H9 (cell line): ENCODE results near the gene SOS1. TPM values are rescaled to one million over a fixed set of nuclear protein-coding genes. Genes with fewer than 3 reads are reported as not detected.

Experiments used
- DNase-seq: peaks from one replicate; pipeline ENCODE4 v3.0.0-alpha.2; 2017
- H2AFZ ChIP-seq: one replicate; pipeline ENCODE4 v1.6.1; 2013; ENCODE audit warnings: mild to moderate bottlenecking, low read length, control low read depth, moderate library complexity
- H2AK5ac ChIP-seq: 2 replicates; pipeline ENCODE4 v1.6.1; 2013; ENCODE audit warnings: low read length, control low read depth, mixed read lengths; ENCODE audit not compliant: insufficient read length
- H2BK120ac ChIP-seq: one replicate; pipeline ENCODE4 v1.6.1; 2013; ENCODE audit warnings: low read depth, mild to moderate bottlenecking, low read length, control low read depth, inconsistent platforms; ENCODE audit not compliant: poor library complexity, severe bottlenecking
- H2BK12ac ChIP-seq: 2 replicates; pipeline ENCODE4 v1.6.1; 2013; ENCODE audit warnings: low read length, control low read depth, mixed read lengths, low read depth; ENCODE audit not compliant: insufficient read length
- H2BK15ac ChIP-seq: 2 replicates; pipeline ENCODE4 v1.6.1; 2013; ENCODE audit warnings: low read depth, low read length, control low read depth
- H2BK20ac ChIP-seq: one replicate; pipeline ENCODE4 v1.6.1; 2013; ENCODE audit warnings: low read depth, mild to moderate bottlenecking, low read length, control low read depth, inconsistent platforms; ENCODE audit not compliant: poor library complexity, severe bottlenecking
- H2BK5ac ChIP-seq: 2 replicates; pipeline ENCODE4 v1.6.1; 2013; ENCODE audit warnings: low read length, control low read depth, mixed read lengths; ENCODE audit not compliant: insufficient read length
- H3K14ac ChIP-seq: 2 replicates; pipeline ENCODE4 v1.6.1; 2013; ENCODE audit warnings: low read length, control low read depth; ENCODE audit not compliant: insufficient read depth
- H3K18ac ChIP-seq: 2 replicates; pipeline ENCODE4 v1.6.1; 2013; ENCODE audit warnings: low read depth, mild to moderate bottlenecking, mixed read lengths, low read length, control low read depth; ENCODE audit not compliant: insufficient read length
- H3K23ac ChIP-seq: 2 replicates; pipeline ENCODE4 v1.6.1; 2013; ENCODE audit warnings: low read length, control low read depth, mixed read lengths, low read depth; ENCODE audit not compliant: insufficient read length
- H3K23me2 ChIP-seq: 2 replicates; pipeline ENCODE4 v1.6.1; 2013; ENCODE audit warnings: low read depth, mild to moderate bottlenecking, mixed read lengths, low read length, control low read depth; ENCODE audit not compliant: insufficient read length, poor library complexity, severe bottlenecking
- H3K27ac ChIP-seq: 2 replicates; pipeline ENCODE4 v1.5.1; 2013; ENCODE audit warnings: low read length, control low read depth, mixed read lengths, low read depth; ENCODE audit not compliant: insufficient read length
- H3K27me3 ChIP-seq: 2 replicates; pipeline ENCODE4 v1.6.1; 2013; ENCODE audit warnings: low read length, control low read depth, inconsistent platforms; ENCODE audit not compliant: insufficient read depth
- H3K4ac ChIP-seq: 2 replicates; pipeline ENCODE4 v1.6.1; 2013; ENCODE audit warnings: low read depth, mild to moderate bottlenecking, control low read depth, inconsistent platforms, low read length, moderate library complexity
- H3K4me1 ChIP-seq: 2 replicates; pipeline ENCODE4 v1.6.1; 2013; ENCODE audit warnings: low read length, control low read depth, inconsistent platforms; ENCODE audit not compliant: insufficient read depth
- H3K4me2 ChIP-seq: 2 replicates; pipeline ENCODE4 v1.6.1; 2013; ENCODE audit warnings: low read length, control low read depth, mixed read lengths; ENCODE audit not compliant: insufficient read length, insufficient read depth
- H3K56ac ChIP-seq: 2 replicates; pipeline ENCODE4 v1.6.1; 2013; ENCODE audit warnings: low read depth, mild to moderate bottlenecking, mixed read lengths, low read length, control low read depth; ENCODE audit not compliant: insufficient read length
- H3K79me1 ChIP-seq: 2 replicates; pipeline ENCODE4 v1.6.1; 2013; ENCODE audit warnings: low read depth, mild to moderate bottlenecking, moderate library complexity, low read length, control low read depth, inconsistent platforms; ENCODE audit not compliant: insufficient read depth, poor library complexity, severe bottlenecking
- H3K79me2 ChIP-seq: 2 replicates; pipeline ENCODE4 v1.6.1; 2013; ENCODE audit warnings: low read length, control low read depth, inconsistent platforms; ENCODE audit not compliant: insufficient read depth
- H3K9ac ChIP-seq: 2 replicates; pipeline ENCODE4 v1.6.1; 2013; ENCODE audit warnings: low read length, control low read depth, mixed read lengths; ENCODE audit not compliant: insufficient read length; ENCODE audit errors: extremely low read depth
- H3K9me3 ChIP-seq: one replicate; pipeline ENCODE4 v1.6.1; 2013; ENCODE audit warnings: low read depth, low read length, inconsistent platforms; ENCODE audit not compliant: control insufficient read depth
- H3T11ph ChIP-seq: one replicate; pipeline ENCODE4 v1.6.1; 2013; ENCODE audit warnings: mild to moderate bottlenecking, low read length, control low read depth, inconsistent platforms
- H4K20me1 ChIP-seq: one replicate; pipeline ENCODE4 v1.6.1; 2013; ENCODE audit not compliant: control insufficient read depth, insufficient read length, insufficient read depth
- H4K5ac ChIP-seq: 2 replicates; pipeline ENCODE4 v1.6.1; 2013; ENCODE audit warnings: low read depth, mild to moderate bottlenecking, mixed read lengths, low read length, control low read depth; ENCODE audit not compliant: insufficient read length
- H4K8ac ChIP-seq: replicated peaks from 2 replicates; pipeline ENCODE4 v1.6.1; 2013; ENCODE audit warnings: low read length, control low read depth, mixed read lengths, low read depth; ENCODE audit not compliant: insufficient read length
- H4K91ac ChIP-seq: 2 replicates; pipeline ENCODE4 v1.6.1; 2013; ENCODE audit warnings: low read depth, mild to moderate bottlenecking, moderate library complexity, mixed read lengths, low read length, control low read depth; ENCODE audit not compliant: insufficient read length
- H3K27ac Mint-ChIP-seq, 3 experiments: 2 replicates in 2 of 3; 3 replicates in 1 of 3; pipeline ENCODE4 v1.8.0; 2020 to 2021; ENCODE audit warnings: mixed read lengths in 3 of 3, mild to moderate bottlenecking in 1 of 3, moderate library complexity in 1 of 3
- H3K27me3 Mint-ChIP-seq: 2 replicates; pipeline ENCODE4 v1.8.0; 2021; ENCODE audit warnings: low read depth, mild to moderate bottlenecking, moderate library complexity, mixed read lengths
- H3K36me3 Mint-ChIP-seq, 3 experiments: 2 replicates in 2 of 3; 3 replicates in 1 of 3; pipeline ENCODE4 v1.8.0; 2020 to 2021; ENCODE audit warnings: low read depth in 3 of 3, mixed read lengths in 3 of 3; ENCODE audit not compliant: insufficient read depth in 1 of 3
- H3K4me1 Mint-ChIP-seq, 2 experiments: 2 replicates each; pipeline ENCODE4 v1.8.0; 2020; ENCODE audit warnings: mixed read lengths in 2 of 2
- H3K4me3 Mint-ChIP-seq, 2 experiments: 2 replicates in 1 of 2; 3 replicates in 1 of 2; pipeline ENCODE4 v1.8.0; 2020 to 2021; ENCODE audit warnings: mild to moderate bottlenecking in 2 of 2, mixed read lengths in 2 of 2, moderate library complexity in 1 of 2
- H3K9me3 Mint-ChIP-seq, 2 experiments: 2 replicates in 1 of 2; 3 replicates in 1 of 2; pipeline ENCODE4 v1.8.0; 2020; ENCODE audit warnings: mild to moderate bottlenecking in 2 of 2, mixed read lengths in 2 of 2, moderate library complexity in 1 of 2
- CTCF ChIP-seq: fragments of 200-600 bp; sonication (generic); conservative IDR thresholded peaks from 3 replicates; pipeline ENCODE4 v1.8.0; 2021; ENCODE audit warnings: antibody characterized with exemption, mild to moderate bottlenecking
- WGBS: extraction: QIAGEN DNeasy Blood & Tissue Kit; methylation state at CpG from one replicate; pipeline ENCODE4 v1.1.7; 2013; ENCODE audit warnings: missing lambda C conversion rate, low lambda C conversion rate, mixed read lengths; ENCODE audit not compliant: insufficient read length; ENCODE audit errors: extremely low coverage; 5-methylcytosine and 5-hydroxymethylcytosine counted together
- total RNA-seq: library from RNA; stranded (reverse); gene quantifications from 2 replicates; pipeline ENCODE4 v1.2.1, GENCODE V29; 2021

Gene SOS1
- total RNA-seq, 1 experiment from 2014 or later: 35.8 TPM

- H3K56ac ChIP-seq: no peak overlapping the region
- H2BK20ac ChIP-seq: no peak overlapping the region
- no peak overlapping the region for H3K4ac ChIP-seq
- Mint-ChIP-seq H3K4me1 (peaks cover 24 to 26% of the 10 kb centered on the region in 2 experiments), H3K36me3 (peaks cover under 1 to 6% (median 2%) of the 10 kb centered on the region in 3 experiments; a peak in 5 of 7 replicates), H3K9me3 (no peaks in the 10 kb centered on the region), H3K27ac (peak overlapping the region in 1 of 3 experiments; percentile 47; a peak in 2 of 7 replicates), H3K27me3 (no peaks in the 10 kb centered on the region), H3K4me3 (no peak overlapping the region)
- no peak overlapping the region for H2BK12ac ChIP-seq
- no peaks in the 10 kb centered on the region for H3K9me3 ChIP-seq
- no peak overlapping the region for H2BK15ac ChIP-seq
- H4K91ac ChIP-seq: no peak overlapping the region
- no peak overlapping the region for H4K8ac ChIP-seq
- no peak overlapping the region for H2BK5ac ChIP-seq
- no peak overlapping the region for H3K18ac ChIP-seq
- H3K4me2 ChIP-seq: no peak overlapping the region
- H3T11ph ChIP-seq: no peak overlapping the region
- no peaks in the 10 kb centered on the region for H3K27me3 ChIP-seq
- no peak overlapping the region for H2AK5ac ChIP-seq
- H4K5ac ChIP-seq: no peak overlapping the region
- H3K9ac ChIP-seq: no peak overlapping the region
- no peak for TF ChIP-seq CTCF
- no peaks in the 10 kb centered on the region for H3K23me2 ChIP-seq
- no CpG with 5 or more reads among the region's 3 CpGs for WGBS
- no peaks in the 10 kb centered on the region for H4K20me1 ChIP-seq
- H3K14ac ChIP-seq: no peak overlapping the region
- no peak for DNase-seq
- peaks cover 4% of the 10 kb centered on the region; the same call in 1 of the 2 replicates for H3K79me2 ChIP-seq
- no peak overlapping the region for H2AFZ ChIP-seq
- H3K79me1 ChIP-seq: no peaks in the 10 kb centered on the region
- no peaks in the 10 kb centered on the region for H3K4me1 ChIP-seq
- no peak overlapping the region for H3K27ac ChIP-seq
- H3K23ac ChIP-seq: no peak overlapping the region
- no peak overlapping the region for H2BK120ac ChIP-seq
Measured at GRCh38 chr2:39093218-39093898, 27.5 kb downstream of the SOS1 start.
